HepG2 (cell line): ENCODE measurements around the gene SEC63. TPM values are rescaled to one million over a fixed set of nuclear protein-coding genes. Genes with fewer than 3 reads are reported as not detected.
A peak's percentile ranks its signal among the peaks of the same experiment; 100 is the strongest.

ENCODE experiments used
- ARNT2 ChIP-seq: sonication (generic); formaldehyde crosslinking; IDR thresholded peaks from 2 replicates; pipeline ENCODE4 v1.8.0; 2022; ENCODE audit warnings: mild to moderate bottlenecking, low read depth, missing genetic modification reagents, moderate library complexity
- CCDC6 ChIP-seq: sonication (generic); formaldehyde crosslinking; IDR thresholded peaks from 2 replicates; pipeline ENCODE4 v1.8.1; 2022; ENCODE audit warnings: mild to moderate bottlenecking, missing genetic modification reagents, moderate library complexity
- GTF3A ChIP-seq: sonication (generic); formaldehyde crosslinking; conservative IDR thresholded peaks from 2 replicates; pipeline ENCODE4 v1.4.0; 2020; ENCODE audit warnings: mild to moderate bottlenecking, missing genetic modification reagents
- HIC2 ChIP-seq: sonication (generic); formaldehyde crosslinking; IDR thresholded peaks from 2 replicates; pipeline ENCODE4 v1.9.0; 2022; ENCODE audit warnings: low read depth, missing genetic modification reagents
- HOXA5 ChIP-seq: sonication (generic); formaldehyde crosslinking; IDR thresholded peaks from 2 replicates; pipeline ENCODE4 v1.4.0; 2020; ENCODE audit warnings: missing genetic modification reagents
- KDM5B ChIP-seq: sonication (generic); formaldehyde crosslinking; IDR thresholded peaks from 2 replicates; pipeline ENCODE4 v1.4.0; 2020; ENCODE audit warnings: missing genetic modification reagents, mild to moderate bottlenecking, borderline replicate concordance
- MEIS1 ChIP-seq: sonication (generic); formaldehyde crosslinking; IDR thresholded peaks from 2 replicates; pipeline ENCODE4 v1.9.0; 2021; ENCODE audit warnings: mild to moderate bottlenecking, missing genetic modification reagents, moderate library complexity, borderline replicate concordance
- PITX1 ChIP-seq: sonication (generic); formaldehyde crosslinking; IDR thresholded peaks from 2 replicates; pipeline ENCODE4 v1.5.1; 2020; ENCODE audit warnings: mild to moderate bottlenecking, missing genetic modification reagents
- RBM22 ChIP-seq: fragments of 200-400 bp; formaldehyde crosslinking; optimal IDR thresholded peaks from 2 replicates; pipeline ENCODE3; 2017; ENCODE audit warnings: mild to moderate bottlenecking, low read length, moderate library complexity
- REPIN1 ChIP-seq: sonication (generic); formaldehyde crosslinking; IDR thresholded peaks from 2 replicates; pipeline ENCODE4 v1.8.0; 2022; ENCODE audit warnings: missing genetic modification reagents, low read depth, mild to moderate bottlenecking, borderline replicate concordance
- SALL1 ChIP-seq: sonication (generic); formaldehyde crosslinking; IDR thresholded peaks from 2 replicates; pipeline ENCODE4 v1.8.0; 2022; ENCODE audit warnings: mild to moderate bottlenecking, missing genetic modification reagents
- SMC3 ChIP-seq: IDR thresholded peaks from 2 replicates; pipeline ENCODE4 v1.6.1; 2011; ENCODE audit warnings: low read length, improper control_type of control experiment
- SP4 ChIP-seq: sonication (generic); formaldehyde crosslinking; IDR thresholded peaks from 2 replicates; pipeline ENCODE4 v1.8.1; 2023; ENCODE audit warnings: mild to moderate bottlenecking, missing genetic modification reagents
- SRY ChIP-seq: sonication (generic); formaldehyde crosslinking; IDR thresholded peaks from 2 replicates; pipeline ENCODE4 v1.8.0; 2022; ENCODE audit warnings: mild to moderate bottlenecking, missing genetic modification reagents
- ZBTB7B ChIP-seq: sonication (generic); formaldehyde crosslinking; IDR thresholded peaks from 2 replicates; pipeline ENCODE4 v1.4.0; 2020; ENCODE audit warnings: missing genetic modification reagents
- ZNF34 ChIP-seq: sonication (generic); formaldehyde crosslinking; IDR thresholded peaks from 2 replicates; pipeline ENCODE4 v1.4.0; 2020; ENCODE audit warnings: mild to moderate bottlenecking, missing genetic modification reagents, borderline replicate concordance
- ZNF605 ChIP-seq: sonication (generic); formaldehyde crosslinking; IDR thresholded peaks from 2 replicates; pipeline ENCODE4 v1.8.0; 2022; ENCODE audit warnings: mild to moderate bottlenecking, missing genetic modification reagents
- ZNF644 ChIP-seq: IDR thresholded peaks from 2 replicates; pipeline ENCODE4 v1.6.1; 2016; ENCODE audit warnings: low read depth
- ZNF768 ChIP-seq: sonication (generic); formaldehyde crosslinking; IDR thresholded peaks from 2 replicates; pipeline ENCODE4 v1.4.0; 2020; ENCODE audit warnings: missing genetic modification reagents
- ZNF788 ChIP-seq: sonication (generic); formaldehyde crosslinking; IDR thresholded peaks from 2 replicates; pipeline ENCODE4 v1.5.0; 2020; ENCODE audit warnings: mild to moderate bottlenecking, missing genetic modification reagents, borderline replicate concordance
- ZSCAN31 ChIP-seq: sonication (generic); formaldehyde crosslinking; IDR thresholded peaks from 2 replicates; pipeline ENCODE4 v1.5.0; 2020; ENCODE audit warnings: low read depth, mild to moderate bottlenecking, missing genetic modification reagents
- polyA plus RNA-seq, 8 experiments: library from polyadenylated mRNA; depleted of rRNA in 3 of 8; stranded (reverse) in 7 of 8; unstranded in 1 of 8; fragments of >200 nt; fragmentation: Illumina TruSeq in 4 of 8; extraction: Trizol in 4 of 8; gene quantifications; 2 replicates each; pipeline versions ENCODE4 v1.2.1 to v1.2.3, GENCODE V29; 2011 to 2016; ENCODE audit warnings: low read depth in 4 of 8, missing spikeins in 1 of 8, mixed read lengths in 1 of 8; ENCODE audit not compliant: insufficient read depth in 1 of 8
- total RNA-seq, 5 experiments: library from RNA; depleted of rRNA; stranded (reverse); fragments of >200 nt; fragmentation: Illumina TruSeq; extraction: Trizol; gene quantifications; 2 replicates each; pipeline ENCODE4 v1.2.3, GENCODE V29; 2016; ENCODE audit warnings: low read depth in 1 of 5
- TF ChIP-seq, protein P1 (sequence below): sonication (generic); formaldehyde crosslinking; IDR thresholded peaks from 2 replicates; pipeline ENCODE4 v1.4.0; 2020; ENCODE audit warnings: missing genetic modification reagents

SEC63 gene
- total and polyA plus RNA-seq, 2 of the 13 experiments (the other 11 are each of a cell fraction or from before 2014, with no cell fraction given) = 20.2 to 45.9 TPM

DNA sequence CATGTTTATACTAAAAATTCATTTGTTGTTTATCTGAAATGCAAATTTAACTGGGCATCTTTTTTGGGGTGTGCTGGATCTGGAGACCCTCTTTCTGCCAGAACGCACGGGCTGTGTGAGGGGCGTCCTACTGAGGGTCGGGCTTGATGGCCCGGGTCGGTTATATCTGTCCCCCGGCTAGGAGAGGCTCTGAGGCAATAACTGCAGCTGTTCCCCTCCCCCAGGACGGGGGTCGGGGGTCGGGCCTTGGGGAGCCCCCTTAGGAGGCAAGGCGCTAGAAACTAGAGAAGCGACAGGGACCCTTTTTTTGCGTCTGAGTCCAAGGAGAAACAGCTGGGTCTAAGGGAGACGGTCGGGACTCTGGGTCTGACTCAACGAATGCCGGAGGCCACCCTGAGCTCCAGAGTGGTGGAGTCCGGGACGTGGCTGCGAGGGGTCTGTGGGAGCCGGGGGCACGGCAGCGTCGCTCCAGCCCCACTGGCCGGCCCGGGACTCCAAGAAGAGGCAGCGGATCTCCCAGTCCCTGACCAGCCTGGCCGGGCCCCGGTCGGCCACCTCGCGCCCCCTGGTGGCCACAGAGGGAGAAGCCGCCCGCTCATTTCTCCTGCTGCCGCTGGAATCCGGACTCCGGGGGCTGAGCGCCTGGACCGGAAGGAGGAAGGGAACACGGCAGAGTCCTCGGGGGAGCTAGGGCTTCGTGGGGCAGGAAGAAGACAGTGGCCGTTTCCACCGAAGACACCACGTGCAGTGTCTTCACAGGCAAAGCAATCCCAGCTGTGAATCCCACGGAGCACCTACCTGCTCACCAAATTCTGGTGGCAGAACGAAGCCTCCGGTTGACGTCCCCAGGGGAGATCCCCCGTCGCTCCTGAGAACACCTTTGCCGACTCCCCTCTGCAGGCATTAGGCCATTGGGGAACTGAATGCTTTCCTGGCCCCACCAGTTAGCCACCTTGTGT is 109.9 kb downstream of the SEC63 start (continued):
- TF ChIP-seq KDM5B (CRISPR knock-in tag) (peak; percentile 55; the same call in 1 of the 2 replicates), HOXA5 (CRISPR knock-in tag) (peak; percentile 56; the same call in 1 of the 2 replicates), ZNF605 (CRISPR knock-in tag) (peak; percentile 61; the same call in 1 of the 2 replicates), SALL1 (CRISPR knock-in tag) (peak; percentile 74), ZBTB7B (CRISPR knock-in tag) (peak; percentile 59; the same call in 1 of the 2 replicates), SRY (CRISPR knock-in tag) (peak; percentile 91; the same call in 1 of the 2 replicates), PITX1 (CRISPR knock-in tag) (0 out of 2 replicates have a peak, but pooled peaks have one; percentile 27), ZNF768 (CRISPR knock-in tag) (peak; percentile 39; the same call in 1 of the 2 replicates), ZNF34 (CRISPR knock-in tag) (0 out of 2 replicates have a peak, but pooled peaks have one; percentile 50), ZNF644 (0 out of 2 replicates have a peak, but pooled peaks have one; percentile 10), GTF3A (CRISPR knock-in tag) (peak; percentile 71; the same call in 1 of the 2 replicates), REPIN1 (CRISPR knock-in tag) (0 out of 2 replicates have a peak, but pooled peaks have one; percentile 73), ZSCAN31 (CRISPR knock-in tag) (peak; percentile 53; the same call in 1 of the 2 replicates), MEIS1 (peak; percentile 68; the same call in 1 of the 2 replicates), ZNF788 (CRISPR knock-in tag) (peak; percentile 38; the same call in 1 of the 2 replicates), HIC2 (CRISPR knock-in tag) (no peak), SMC3 (peak; percentile 53; the same call in 1 of the 2 replicates), CCDC6 (CRISPR knock-in tag) (peak; percentile 76), SP4 (CRISPR knock-in tag) (peak; percentile 71), ARNT2 (CRISPR knock-in tag) (peak; percentile 76; the same call in 1 of the 2 replicates), RBM22 (no peak)
- TF ChIP-seq, protein P1, sequence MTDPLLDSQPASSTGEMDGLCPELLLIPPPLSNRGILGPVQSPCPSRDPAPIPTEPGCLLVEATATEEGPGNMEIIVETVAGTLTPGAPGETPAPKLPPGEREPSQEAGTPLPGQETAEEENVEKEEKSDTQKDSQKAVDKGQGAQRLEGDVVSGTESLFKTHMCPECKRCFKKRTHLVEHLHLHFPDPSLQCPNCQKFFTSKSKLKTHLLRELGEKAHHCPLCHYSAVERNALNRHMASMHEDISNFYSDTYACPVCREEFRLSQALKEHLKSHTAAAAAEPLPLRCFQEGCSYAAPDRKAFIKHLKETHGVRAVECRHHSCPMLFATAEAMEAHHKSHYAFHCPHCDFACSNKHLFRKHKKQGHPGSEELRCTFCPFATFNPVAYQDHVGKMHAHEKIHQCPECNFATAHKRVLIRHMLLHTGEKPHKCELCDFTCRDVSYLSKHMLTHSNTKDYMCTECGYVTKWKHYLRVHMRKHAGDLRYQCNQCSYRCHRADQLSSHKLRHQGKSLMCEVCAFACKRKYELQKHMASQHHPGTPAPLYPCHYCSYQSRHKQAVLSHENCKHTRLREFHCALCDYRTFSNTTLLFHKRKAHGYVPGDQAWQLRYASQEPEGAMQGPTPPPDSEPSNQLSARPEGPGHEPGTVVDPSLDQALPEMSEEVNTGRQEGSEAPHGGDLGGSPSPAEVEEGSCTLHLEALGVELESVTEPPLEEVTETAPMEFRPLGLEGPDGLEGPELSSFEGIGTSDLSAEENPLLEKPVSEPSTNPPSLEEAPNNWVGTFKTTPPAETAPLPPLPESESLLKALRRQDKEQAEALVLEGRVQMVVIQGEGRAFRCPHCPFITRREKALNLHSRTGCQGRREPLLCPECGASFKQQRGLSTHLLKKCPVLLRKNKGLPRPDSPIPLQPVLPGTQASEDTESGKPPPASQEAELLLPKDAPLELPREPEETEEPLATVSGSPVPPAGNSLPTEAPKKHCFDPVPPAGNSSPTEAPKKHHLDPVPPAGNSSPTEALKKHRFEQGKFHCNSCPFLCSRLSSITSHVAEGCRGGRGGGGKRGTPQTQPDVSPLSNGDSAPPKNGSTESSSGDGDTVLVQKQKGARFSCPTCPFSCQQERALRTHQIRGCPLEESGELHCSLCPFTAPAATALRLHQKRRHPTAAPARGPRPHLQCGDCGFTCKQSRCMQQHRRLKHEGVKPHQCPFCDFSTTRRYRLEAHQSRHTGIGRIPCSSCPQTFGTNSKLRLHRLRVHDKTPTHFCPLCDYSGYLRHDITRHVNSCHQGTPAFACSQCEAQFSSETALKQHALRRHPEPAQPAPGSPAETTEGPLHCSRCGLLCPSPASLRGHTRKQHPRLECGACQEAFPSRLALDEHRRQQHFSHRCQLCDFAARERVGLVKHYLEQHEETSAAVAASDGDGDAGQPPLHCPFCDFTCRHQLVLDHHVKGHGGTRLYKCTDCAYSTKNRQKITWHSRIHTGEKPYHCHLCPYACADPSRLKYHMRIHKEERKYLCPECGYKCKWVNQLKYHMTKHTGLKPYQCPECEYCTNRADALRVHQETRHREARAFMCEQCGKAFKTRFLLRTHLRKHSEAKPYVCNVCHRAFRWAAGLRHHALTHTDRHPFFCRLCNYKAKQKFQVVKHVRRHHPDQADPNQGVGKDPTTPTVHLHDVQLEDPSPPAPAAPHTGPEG (CRISPR knock-in tag) = no peak
